ENCODE results near the gene GALNT14.

GALNT14 gene

DNA sequence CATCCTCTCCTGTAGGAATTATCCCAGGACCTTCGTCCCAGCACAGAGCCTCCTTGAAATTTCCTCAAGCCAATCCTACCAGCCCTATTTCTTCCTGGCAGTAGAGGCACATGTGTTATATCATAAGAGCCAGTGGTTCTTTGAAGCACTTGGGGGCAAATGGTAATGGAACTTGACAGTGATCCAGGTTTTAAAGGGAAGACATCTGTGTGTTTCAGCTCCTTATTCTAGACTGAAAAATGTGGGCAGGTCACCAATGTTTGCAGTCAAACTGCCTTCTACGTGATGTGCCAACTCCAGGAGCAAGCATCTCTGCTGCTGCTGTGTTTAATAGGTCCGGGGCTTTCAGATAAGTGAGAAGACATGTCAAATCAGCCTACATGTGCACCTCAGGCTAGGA, 157.1 kb downstream of the GALNT14 start:
- Histone ChIP-seq H3K4me3 (ENCODE audit: low read depth in 1 of 2, low read length in 1 of 2) (no peak overlapping the region), H3K4me1 (ENCODE audit: control insufficient read depth in 1 of 2, insufficient read depth in 1 of 2, low read depth in 1 of 2, low read length in 1 of 2) (peaks cover 37 to 53% of the 10 kb centered on the region in 2 experiments), H3K27ac (no peak overlapping the region), H3K36me3 (no peaks in the 10 kb centered on the region), H3K9me3 (no peaks in the 10 kb centered on the region), H3K27me3 (no peaks in the 10 kb centered on the region)
- TF ChIP-seq, protein P1, sequence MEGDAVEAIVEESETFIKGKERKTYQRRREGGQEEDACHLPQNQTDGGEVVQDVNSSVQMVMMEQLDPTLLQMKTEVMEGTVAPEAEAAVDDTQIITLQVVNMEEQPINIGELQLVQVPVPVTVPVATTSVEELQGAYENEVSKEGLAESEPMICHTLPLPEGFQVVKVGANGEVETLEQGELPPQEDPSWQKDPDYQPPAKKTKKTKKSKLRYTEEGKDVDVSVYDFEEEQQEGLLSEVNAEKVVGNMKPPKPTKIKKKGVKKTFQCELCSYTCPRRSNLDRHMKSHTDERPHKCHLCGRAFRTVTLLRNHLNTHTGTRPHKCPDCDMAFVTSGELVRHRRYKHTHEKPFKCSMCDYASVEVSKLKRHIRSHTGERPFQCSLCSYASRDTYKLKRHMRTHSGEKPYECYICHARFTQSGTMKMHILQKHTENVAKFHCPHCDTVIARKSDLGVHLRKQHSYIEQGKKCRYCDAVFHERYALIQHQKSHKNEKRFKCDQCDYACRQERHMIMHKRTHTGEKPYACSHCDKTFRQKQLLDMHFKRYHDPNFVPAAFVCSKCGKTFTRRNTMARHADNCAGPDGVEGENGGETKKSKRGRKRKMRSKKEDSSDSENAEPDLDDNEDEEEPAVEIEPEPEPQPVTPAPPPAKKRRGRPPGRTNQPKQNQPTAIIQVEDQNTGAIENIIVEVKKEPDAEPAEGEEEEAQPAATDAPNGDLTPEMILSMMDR (IDR thresholded peaks at IDR 0.05): no peak

- Histone ChIP-seq H3K9me3 (no peaks in the 10 kb centered on the region), H3K27me3 (no peaks in the 10 kb centered on the region), H3K4me1 (ENCODE audit: control insufficient read depth in 1 of 2, insufficient read depth in 1 of 2, low read depth in 1 of 2, low read length in 1 of 2) (peaks cover 37 to 53% of the 10 kb centered on the region in 2 experiments), H3K4me3 (ENCODE audit: low read depth in 1 of 2, low read length in 1 of 2) (no peak overlapping the region), H3K36me3 (no peaks in the 10 kb centered on the region), H3K27ac (no peak overlapping the region)
- TF ChIP-seq, protein P1 (IDR thresholded peaks at IDR 0.05): no peak
Observed at GRCh38 chr2:30979822-30980245, 158.4 kb downstream of the GALNT14 start.

- no peak overlapping the region for H3K27ac ChIP-seq
- peaks cover 34 to 53% of the 10 kb centered on the region in 2 experiments for H3K4me1 ChIP-seq (ENCODE audit: control insufficient read depth in 1 of 2, insufficient read depth in 1 of 2, low read depth in 1 of 2, low read length in 1 of 2)
- no peaks in the 10 kb centered on the region for H3K36me3 ChIP-seq
- TF ChIP-seq, protein P1 (IDR thresholded peaks at IDR 0.05): no peak
- H3K9me3 ChIP-seq: no peaks in the 10 kb centered on the region
- no peak overlapping the region for H3K4me3 ChIP-seq (ENCODE audit: low read depth in 1 of 2, low read length in 1 of 2)
- H3K27me3 ChIP-seq: no peaks in the 10 kb centered on the region
Observed at GRCh38 chr2:30978854-30979253, 159.4 kb downstream of the GALNT14 start.

- Histone ChIP-seq H3K4me3 (ENCODE audit: low read depth in 1 of 2, low read length in 1 of 2) (no peak overlapping the region), H3K27ac (peak overlapping the region; percentile 43), H3K27me3 (no peaks in the 10 kb centered on the region), H3K9me3 (no peaks in the 10 kb centered on the region), H3K36me3 (no peaks in the 10 kb centered on the region), H3K4me1 (ENCODE audit: control insufficient read depth in 1 of 2, insufficient read depth in 1 of 2, low read depth in 1 of 2, low read length in 1 of 2) (peaks cover 30 to 48% of the 10 kb centered on the region in 2 experiments)
- TF ChIP-seq, protein P1 (IDR thresholded peaks at IDR 0.05): no peak
Observed at GRCh38 chr2:30978044-30978443, 160.2 kb downstream of the GALNT14 start.

- H3K4me3 ChIP-seq (ENCODE audit: low read depth in 1 of 2, low read length in 1 of 2): no peak overlapping the region
- H3K9me3 ChIP-seq: no peaks in the 10 kb centered on the region
- no peaks in the 10 kb centered on the region for H3K27me3 ChIP-seq
- peaks cover 5% of the 10 kb centered on the region for H3K36me3 ChIP-seq
- H3K27ac ChIP-seq: no peak overlapping the region
- TF ChIP-seq, protein P1 (IDR thresholded peaks at IDR 0.05): no peak
- peaks cover 14 to 27% of the 10 kb centered on the region in 2 experiments for H3K4me1 ChIP-seq (ENCODE audit: control insufficient read depth in 1 of 2, insufficient read depth in 1 of 2, low read depth in 1 of 2, low read length in 1 of 2)
Observed at GRCh38 chr2:30975156-30975555, 163.1 kb downstream of the GALNT14 start.

- H3K4me1 ChIP-seq (ENCODE audit: control insufficient read depth in 1 of 2, insufficient read depth in 1 of 2, low read depth in 1 of 2, low read length in 1 of 2): peaks cover 14 to 26% of the 10 kb centered on the region in 2 experiments
- no peaks in the 10 kb centered on the region for H3K9me3 ChIP-seq
- no peak overlapping the region for H3K27ac ChIP-seq
- no peak overlapping the region for H3K4me3 ChIP-seq (ENCODE audit: low read depth in 1 of 2, low read length in 1 of 2)
- TF ChIP-seq, protein P1 (IDR thresholded peaks at IDR 0.05): no peak
- no peaks in the 10 kb centered on the region for H3K27me3 ChIP-seq
- H3K36me3 ChIP-seq: peaks cover 5% of the 10 kb centered on the region
Observed at GRCh38 chr2:30974554-30974953, 163.7 kb downstream of the GALNT14 start.

Data from neutrophil (primary cell).